GM12878 (cell line): ENCODE measurements around the gene SPHK2. TPM values are rescaled to one million over a fixed set of nuclear protein-coding genes. Genes with fewer than 3 reads are reported as not detected.
A peak's percentile ranks its signal among the peaks of the same experiment; 100 is the strongest.

ENCODE experiments used
- BMI1 ChIP-seq: fragments of 450-650 bp; IDR thresholded peaks from 2 replicates; pipeline ENCODE4 v1.6.1; 2016; ENCODE audit warnings: mild to moderate bottlenecking, moderate library complexity, borderline replicate concordance
- CEBPZ ChIP-seq: fragments of 150-350 bp; IDR thresholded peaks from 2 replicates; pipeline ENCODE4 v1.6.1; 2016; ENCODE audit warnings: low read depth, low read length
- EGR1 ChIP-seq, 2 experiments: IDR thresholded peaks; 1 replicate in 1 of 2; 2 replicates in 1 of 2; pipeline ENCODE4 v1.6.1; 2011 to 2012; ENCODE audit warnings: low read depth in 2 of 2, low read length in 2 of 2, borderline replicate concordance in 1 of 2, mild to moderate bottlenecking in 1 of 2, moderate library complexity in 1 of 2
- EP300 ChIP-seq, 2 experiments: fragments of 150-350 bp in 1 of 2; IDR thresholded peaks; 2 replicates each; pipeline ENCODE4 v1.6.1; 2011 to 2012; ENCODE audit warnings: low read depth in 2 of 2, low read length in 2 of 2, borderline replicate concordance in 1 of 2, improper control_type of control experiment in 1 of 2, inconsistent platforms in 1 of 2; ENCODE audit not compliant: control insufficient read depth in 1 of 2
- GABPA ChIP-seq: IDR thresholded peaks from 2 replicates; pipeline ENCODE4 v1.6.1; 2014; ENCODE audit warnings: antibody characterized with exemption, low read depth, mild to moderate bottlenecking, inconsistent platforms
- HSF1 ChIP-seq: fragments of 150-350 bp; IDR thresholded peaks from 2 replicates; pipeline ENCODE4 v1.6.1; 2014; ENCODE audit warnings: mild to moderate bottlenecking, low read depth, low read length
- LARP7 ChIP-seq: fragments of 450-650 bp; IDR thresholded peaks from 2 replicates; pipeline ENCODE4 v1.6.1; 2017; ENCODE audit warnings: mild to moderate bottlenecking
- MLLT1 ChIP-seq: fragments of 450-650 bp; IDR thresholded peaks from 2 replicates; pipeline ENCODE4 v1.6.1; 2016; ENCODE audit warnings: mild to moderate bottlenecking
- NR2F1 ChIP-seq: fragments of 450-650 bp; conservative IDR thresholded peaks from 2 replicates; pipeline ENCODE4 v1.6.1; 2017; ENCODE audit warnings: mild to moderate bottlenecking
- TAF1 ChIP-seq: IDR thresholded peaks from 2 replicates; pipeline ENCODE4 v1.6.1; 2011; ENCODE audit warnings: mild to moderate bottlenecking, low read depth, low read length, borderline replicate concordance
- TARDBP ChIP-seq: IDR thresholded peaks from 2 replicates; pipeline ENCODE4 v1.6.1; 2016; ENCODE audit warnings: borderline replicate concordance
- ZNF687 ChIP-seq: fragments of 450-650 bp; IDR thresholded peaks from 2 replicates; pipeline ENCODE4 v1.6.1; 2017; ENCODE audit warnings: mild to moderate bottlenecking, moderate library complexity
- polyA plus RNA-seq, 11 experiments: library from polyadenylated mRNA; depleted of rRNA in 4 of 11; unstranded in 6 of 11; stranded (reverse) in 5 of 11; fragments of >200 nt; fragmentation: Nextera tagmentation in 4 of 11; fragmentation: Illumina TruSeq in 1 of 11; extraction: Ambion mirVana in 4 of 11; extraction: Trizol in 1 of 11; gene quantifications; 1 replicate in 1 of 11; 2 replicates in 10 of 11; pipeline versions ENCODE4 v1.2.1 to v1.2.3, GENCODE V29; 2011 to 2016; ENCODE audit warnings: inconsistent platforms in 2 of 11, missing spikeins in 2 of 11, low read depth in 1 of 11
- total RNA-seq, 4 experiments: library from RNA; depleted of rRNA in 3 of 4; stranded (reverse); fragments of >200 nt in 3 of 4; fragmentation: Illumina TruSeq in 1 of 4; extraction: Trizol in 1 of 4; gene quantifications; 2 replicates each; pipeline versions ENCODE4 v1.2.1 to v1.2.3, GENCODE V29; 2013 to 2021

SPHK2 gene
- total and polyA plus RNA-seq, 10 of the 15 experiments (the other 5 are each of a cell fraction or from before 2014, with no cell fraction given), result 0.37 to 40.5 (median 11.2) TPM

- TF ChIP-seq HSF1 (no peak), TARDBP (no peak), TAF1 (no peak), ZNF687 (no peak), LARP7 (no peak), BMI1 (no peak), MLLT1 (peak; percentile 84; the same call in 1 of the 2 replicates), EGR1 (IDR thresholded peaks at IDR 0.05; ENCODE audit: borderline replicate concordance in 1 of 2, low read depth in 2 of 2, low read length in 2 of 2) (no peak), EP300 (IDR thresholded peaks at IDR 0.05; ENCODE audit: borderline replicate concordance in 1 of 2, control insufficient read depth in 1 of 2, low read depth in 2 of 2, low read length in 2 of 2) (no peak), GABPA (no peak), CEBPZ (no peak), NR2F1 (peak; percentile 19; the same call in 1 of the 2 replicates)
Measured at GRCh38 chr19:48619692-48620585, 633 bp downstream of the SPHK2 start (continued).
